Activated CD4-positive, alpha-beta T cell treated with anti-CD3 and anti-CD28 coated beads, Interleukin-2, amount 10 ng/mL, durations not matched to agents 24 days and 14 days (primary cell): ENCODE results near the gene PEAK3. TPM values are rescaled to one million over a fixed set of nuclear protein-coding genes. Genes with fewer than 3 reads are reported as not detected.

Experiments used
- DNase-seq: peaks from one replicate; pipeline ENCODE4 v3.0.0; 2022
- H3K27ac Mint-ChIP-seq: one replicate; pipeline ENCODE4 v1.8.0; 2022; ENCODE audit warnings: mild to moderate bottlenecking, mixed read lengths
- H3K27me3 Mint-ChIP-seq: one replicate; pipeline ENCODE4 v1.8.0; 2022; ENCODE audit warnings: mixed read lengths
- H3K36me3 Mint-ChIP-seq: one replicate; pipeline ENCODE4 v1.8.0; 2022; ENCODE audit warnings: low read depth, mild to moderate bottlenecking, mixed read lengths
- H3K4me1 Mint-ChIP-seq: one replicate; pipeline ENCODE4 v1.8.0; 2021; ENCODE audit warnings: mixed read lengths
- H3K4me3 Mint-ChIP-seq: one replicate; pipeline ENCODE4 v1.8.0; 2022; ENCODE audit warnings: mild to moderate bottlenecking, moderate library complexity, mixed read lengths
- H3K9me3 Mint-ChIP-seq: one replicate; pipeline ENCODE4 v1.8.0; 2021; ENCODE audit warnings: mixed read lengths
- intact Hi-C: fragments of 100-400 bp; cut with micrococcal nuclease; formaldehyde crosslinking; loops from one replicate; pipeline ENCODE4 v1.15.1; 2023
- total RNA-seq: library from RNA; stranded (reverse); gene quantifications from 2 replicates; pipeline ENCODE4 v1.2.3, GENCODE V29; 2022

PEAK3 gene
- total RNA-seq, 1 donor from 2014 or later: 0.09 TPM

GRCh38 chr19:2321565-2322283 is 39.7 kb upstream of the PEAK3 start:
- Mint-ChIP-seq H3K27ac (no peak overlapping the region), H3K4me1 (peaks cover 13% of the 10 kb centered on the region), H3K27me3 (no peaks in the 10 kb centered on the region), H3K4me3 (no peak overlapping the region), H3K9me3 (no peaks in the 10 kb centered on the region), H3K36me3 (peaks cover 27% of the 10 kb centered on the region)
- intact Hi-C loops: no loop called here
- DNase-seq: no peak

GRCh38 chr19:2320939-2321338 is 39.0 kb upstream of the PEAK3 start:
- no peaks in the 10 kb centered on the region for H3K9me3 Mint-ChIP-seq
- no peaks in the 10 kb centered on the region for H3K27me3 Mint-ChIP-seq
- H3K36me3 Mint-ChIP-seq: peaks cover 20% of the 10 kb centered on the region
- H3K4me1 Mint-ChIP-seq: peaks cover 8% of the 10 kb centered on the region
- intact Hi-C loops: no loop called here
- H3K27ac Mint-ChIP-seq: no peak overlapping the region
- DNase-seq: no peak
- H3K4me3 Mint-ChIP-seq: no peak overlapping the region

- H3K9me3 Mint-ChIP-seq: peaks cover 2% of the 10 kb centered on the region
Measured at GRCh38 chr19:2320049-2320448, 38.1 kb upstream of the PEAK3 start.

GRCh38 chr19:2319551-2319950 is 37.6 kb upstream of the PEAK3 start:
- Mint-ChIP-seq H3K27me3 (peaks cover 4% of the 10 kb centered on the region), H3K27ac (no peak overlapping the region), H3K4me1 (no peaks in the 10 kb centered on the region), H3K4me3 (no peak overlapping the region), H3K9me3 (peaks cover 4% of the 10 kb centered on the region), H3K36me3 (peaks cover 14% of the 10 kb centered on the region)
- intact Hi-C loops: no loop called here
- no peak for DNase-seq

More at GRCh38 chr19:2320049-2320448, 38.1 kb upstream of the PEAK3 start:
- no peak for DNase-seq
- H3K27me3 Mint-ChIP-seq: peaks cover 2% of the 10 kb centered on the region
- H3K36me3 Mint-ChIP-seq: peaks cover 15% of the 10 kb centered on the region
- intact Hi-C loops: no loop called here
- H3K27ac Mint-ChIP-seq: no peak overlapping the region
- no peaks in the 10 kb centered on the region for H3K4me1 Mint-ChIP-seq
- H3K4me3 Mint-ChIP-seq: no peak overlapping the region

DNA sequence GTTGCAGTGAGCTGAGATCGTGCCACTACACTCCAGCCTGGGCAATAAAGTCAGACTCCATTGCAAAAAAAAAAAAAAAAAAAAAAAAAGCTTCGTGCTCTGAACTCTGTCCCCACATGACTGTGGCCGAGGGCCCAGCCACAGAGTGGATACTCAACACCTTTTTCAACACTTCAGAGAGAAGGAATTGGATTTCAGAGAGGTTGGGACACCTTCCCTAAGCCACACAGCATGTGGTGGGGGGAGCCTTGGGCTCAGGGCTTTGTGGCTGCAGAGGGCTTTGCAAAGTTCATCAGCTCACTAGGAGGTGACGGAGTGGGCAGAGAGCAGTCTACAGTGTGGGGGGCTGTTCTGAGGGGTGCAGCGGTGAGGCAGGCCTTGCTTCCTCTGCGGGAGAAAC is 36.9 kb upstream of the PEAK3 start:
- no peak for DNase-seq
- Mint-ChIP-seq H3K4me1 (no peaks in the 10 kb centered on the region), H3K36me3 (peaks cover 7% of the 10 kb centered on the region), H3K27ac (no peak overlapping the region), H3K9me3 (peaks cover 4% of the 10 kb centered on the region), H3K4me3 (no peak overlapping the region), H3K27me3 (peaks cover 6% of the 10 kb centered on the region)
- intact Hi-C loops: no loop called here

DNA sequence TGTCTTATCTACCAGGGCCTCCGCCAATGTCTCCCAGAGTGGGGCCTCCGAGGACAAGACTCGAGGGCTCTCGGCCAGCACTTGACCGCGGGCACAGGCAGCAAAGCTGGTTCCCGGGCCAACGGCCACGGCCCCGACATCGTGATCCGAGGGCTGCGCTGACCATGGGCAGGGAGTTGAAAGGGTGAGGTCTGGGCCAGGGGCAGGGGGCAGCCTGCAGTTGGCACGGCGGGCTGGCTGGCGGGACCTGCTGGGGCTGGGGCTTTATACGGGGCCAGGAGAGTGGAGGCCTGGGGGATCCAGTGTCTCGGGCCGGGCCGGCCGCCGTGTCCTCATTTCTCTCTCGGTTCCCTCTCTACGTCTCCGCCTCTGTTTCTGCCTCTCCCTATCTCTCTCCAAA is 35.8 kb upstream of the PEAK3 start:
- H3K36me3 Mint-ChIP-seq: peaks cover under 1% of the 10 kb centered on the region
- no peak overlapping the region for H3K4me3 Mint-ChIP-seq
- intact Hi-C loops: no loop called here
- DNase-seq: no peak
- H3K27ac Mint-ChIP-seq: no peak overlapping the region
- peaks cover 16% of the 10 kb centered on the region for H3K27me3 Mint-ChIP-seq
- H3K9me3 Mint-ChIP-seq: peaks cover 8% of the 10 kb centered on the region
- H3K4me1 Mint-ChIP-seq: no peaks in the 10 kb centered on the region

DNA sequence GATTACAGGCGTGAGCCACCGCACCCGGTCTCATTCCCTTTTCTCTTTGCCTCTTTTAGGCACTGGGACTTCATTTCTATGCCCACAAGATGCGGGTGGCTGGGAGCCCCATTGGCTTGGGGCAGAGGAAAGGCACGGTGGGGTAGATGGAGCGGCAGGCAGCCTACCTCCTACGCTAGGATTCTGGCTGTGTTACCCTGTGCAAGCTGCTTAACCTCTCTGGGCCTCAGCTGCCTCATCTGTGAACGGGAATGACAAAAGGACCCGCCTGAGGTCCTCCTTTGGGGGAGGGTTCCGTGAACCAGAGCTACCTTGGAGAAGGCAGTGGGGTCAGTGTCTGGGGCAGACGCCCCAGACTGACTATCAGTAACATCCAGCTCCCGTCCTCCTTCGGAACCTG is 35.3 kb upstream of the PEAK3 start:
- no peak for DNase-seq
- no peak overlapping the region for H3K27ac Mint-ChIP-seq
- H3K4me3 Mint-ChIP-seq: no peak overlapping the region
- no peaks in the 10 kb centered on the region for H3K36me3 Mint-ChIP-seq
- H3K9me3 Mint-ChIP-seq: peaks cover 8% of the 10 kb centered on the region
- intact Hi-C loops: no loop called here
- peaks cover 16% of the 10 kb centered on the region for H3K27me3 Mint-ChIP-seq
- H3K4me1 Mint-ChIP-seq: no peaks in the 10 kb centered on the region

GRCh38 chr19:2315818-2316353 is 33.9 kb upstream of the PEAK3 start:
- Mint-ChIP-seq H3K27me3 (peaks cover 19% of the 10 kb centered on the region), H3K36me3 (no peaks in the 10 kb centered on the region), H3K4me3 (no peak overlapping the region), H3K9me3 (peaks cover 8% of the 10 kb centered on the region), H3K4me1 (no peaks in the 10 kb centered on the region), H3K27ac (no peak overlapping the region)
- intact Hi-C loops: no loop called here
- peak; percentile 71 for DNase-seq

- no peak overlapping the region for H3K4me3 Mint-ChIP-seq
- DNase-seq: no peak
- peaks cover 22% of the 10 kb centered on the region for H3K27me3 Mint-ChIP-seq
- no peaks in the 10 kb centered on the region for H3K36me3 Mint-ChIP-seq
- H3K27ac Mint-ChIP-seq: no peak overlapping the region
- intact Hi-C loops: no loop called here
- H3K9me3 Mint-ChIP-seq: peaks cover 8% of the 10 kb centered on the region
- H3K4me1 Mint-ChIP-seq: no peaks in the 10 kb centered on the region
Measured at GRCh38 chr19:2315121-2315817, 33.3 kb upstream of the PEAK3 start.

DNA sequence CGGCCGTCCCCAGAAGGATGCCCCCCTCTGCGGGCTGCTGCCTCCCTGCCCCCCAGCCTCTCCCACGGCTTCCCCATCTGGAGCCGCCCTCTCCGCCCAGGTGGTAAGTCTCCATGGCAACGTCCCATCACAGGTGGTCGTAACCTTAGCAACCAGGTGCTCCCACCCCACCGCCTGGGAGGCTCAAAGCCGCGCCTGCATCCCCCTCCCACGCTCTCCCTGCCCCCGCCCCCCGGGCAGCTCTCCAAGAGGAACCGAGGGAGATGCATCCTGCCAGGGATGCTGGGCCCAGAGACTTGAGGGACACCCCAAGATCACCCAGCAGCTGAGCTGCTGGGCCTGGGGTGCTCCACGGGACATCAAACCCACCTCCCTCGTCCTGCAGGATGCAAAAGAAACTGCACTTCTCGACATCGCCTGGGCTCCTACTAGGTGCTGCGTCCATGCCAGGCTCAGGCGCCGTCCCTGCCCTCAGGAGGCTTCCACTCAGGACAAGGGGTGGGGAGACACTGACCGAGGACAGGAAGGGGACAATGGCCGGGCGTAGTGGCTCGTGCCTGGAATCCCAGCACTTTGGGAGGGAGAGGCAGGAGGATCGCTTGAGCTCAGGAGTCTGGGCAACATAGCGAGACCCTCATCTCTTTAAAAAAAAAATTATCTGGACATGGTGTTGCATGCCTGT is 31.0 kb upstream of the PEAK3 start:
- Mint-ChIP-seq H3K36me3 (no peaks in the 10 kb centered on the region), H3K4me1 (peaks cover 3% of the 10 kb centered on the region), H3K27ac (no peak overlapping the region), H3K4me3 (no peak overlapping the region), H3K27me3 (peaks cover 39% of the 10 kb centered on the region), H3K9me3 (peaks cover 8% of the 10 kb centered on the region)
- DNase-seq: no peak
- intact Hi-C loops: no loop called here

DNA sequence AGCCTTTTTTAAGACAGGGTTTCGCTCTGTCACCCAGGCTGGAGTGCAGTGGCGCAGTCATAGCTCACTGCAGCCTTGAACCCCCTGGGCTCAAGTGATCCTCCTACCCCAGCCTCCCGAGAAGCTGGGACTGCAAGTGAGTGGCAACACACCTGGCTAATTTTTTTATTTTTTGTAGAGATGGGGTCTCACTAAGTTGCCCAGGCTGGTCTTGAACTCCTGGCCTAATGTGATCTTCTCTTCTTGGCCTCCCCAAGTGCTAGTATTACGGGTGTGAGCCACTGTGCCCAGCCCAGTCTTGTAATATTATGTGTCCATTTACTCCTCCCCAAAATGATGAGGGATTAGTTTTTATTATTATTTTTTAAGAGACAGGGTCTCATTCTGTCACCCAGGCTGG is 29.1 kb upstream of the PEAK3 start:
- peaks cover 48% of the 10 kb centered on the region for H3K27me3 Mint-ChIP-seq
- H3K27ac Mint-ChIP-seq: no peak overlapping the region
- no peak for DNase-seq
- no peaks in the 10 kb centered on the region for H3K36me3 Mint-ChIP-seq
- intact Hi-C loops: no loop called here
- H3K9me3 Mint-ChIP-seq: peaks cover 8% of the 10 kb centered on the region
- peaks cover 3% of the 10 kb centered on the region for H3K4me1 Mint-ChIP-seq
- H3K4me3 Mint-ChIP-seq: no peak overlapping the region

DNA sequence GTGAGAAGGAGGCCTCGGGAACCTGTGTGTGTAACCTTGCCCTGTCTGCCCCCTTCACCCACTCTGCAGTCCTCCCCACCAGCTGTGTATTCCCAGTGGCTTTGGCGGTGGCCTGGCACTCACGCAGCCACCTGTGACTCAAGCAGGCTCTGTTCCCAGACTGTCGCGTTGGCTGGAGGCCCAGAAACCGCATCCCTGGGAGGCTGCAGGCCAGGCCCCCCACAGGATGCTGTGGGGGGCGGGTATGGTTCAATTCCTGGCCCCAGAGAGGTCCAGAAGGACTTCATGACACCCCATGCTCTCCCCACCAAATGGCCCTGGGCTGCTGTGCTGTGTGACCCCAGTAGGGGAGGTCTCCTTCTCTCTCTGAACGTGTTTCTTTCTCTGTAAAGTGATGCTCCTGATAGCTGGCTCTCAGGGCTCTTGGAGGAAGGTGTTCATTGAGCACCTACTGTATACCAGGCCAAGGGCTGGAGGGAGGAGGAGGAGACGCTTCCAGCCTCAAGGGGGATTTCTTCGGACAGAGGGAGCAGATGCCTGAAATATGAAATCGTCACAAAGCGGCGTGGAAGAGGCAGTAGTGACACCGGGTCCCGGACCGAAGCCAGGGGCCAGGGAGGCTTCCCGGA is 27.9 kb upstream of the PEAK3 start:
- intact Hi-C loops: no loop called here
- H3K9me3 Mint-ChIP-seq: peaks cover 4% of the 10 kb centered on the region
- no peaks in the 10 kb centered on the region for H3K36me3 Mint-ChIP-seq
- H3K27ac Mint-ChIP-seq: no peak overlapping the region
- no peak overlapping the region for H3K4me3 Mint-ChIP-seq
- H3K27me3 Mint-ChIP-seq: peaks cover 52% of the 10 kb centered on the region
- H3K4me1 Mint-ChIP-seq: peaks cover 3% of the 10 kb centered on the region
- no peak for DNase-seq

GRCh38 chr19:2308114-2308556 is 26.2 kb upstream of the PEAK3 start, which contains the start of gene LINGO3:
LINGO3 (minus strand) TSS chr19:2308154; CDS start chr19:2291776, 16,378 bp downstream.
- Mint-ChIP-seq H3K27me3 (peaks cover 56% of the 10 kb centered on the region), H3K9me3 (no peaks in the 10 kb centered on the region), H3K36me3 (peaks cover 2% of the 10 kb centered on the region), H3K4me1 (peaks cover 3% of the 10 kb centered on the region), H3K27ac (no peak within 1 kb of the TSS), H3K4me3 (peak within 1 kb of the TSS; percentile 26)
- intact Hi-C loops: no loop called here
- peak; percentile 63 for DNase-seq
